Measurements from ENCODE around the gene TMEM271.
"Not testable (repeated sequence)": the region's sequence is repeated elsewhere in the genome, so short reads cannot be mapped to it uniquely, and the experiment has no call there.

TMEM271 gene

GRCh38 chr4:578451-579443 is 2.7 kb upstream of the TMEM271 start:
- DNase-seq, result no peak

DNA sequence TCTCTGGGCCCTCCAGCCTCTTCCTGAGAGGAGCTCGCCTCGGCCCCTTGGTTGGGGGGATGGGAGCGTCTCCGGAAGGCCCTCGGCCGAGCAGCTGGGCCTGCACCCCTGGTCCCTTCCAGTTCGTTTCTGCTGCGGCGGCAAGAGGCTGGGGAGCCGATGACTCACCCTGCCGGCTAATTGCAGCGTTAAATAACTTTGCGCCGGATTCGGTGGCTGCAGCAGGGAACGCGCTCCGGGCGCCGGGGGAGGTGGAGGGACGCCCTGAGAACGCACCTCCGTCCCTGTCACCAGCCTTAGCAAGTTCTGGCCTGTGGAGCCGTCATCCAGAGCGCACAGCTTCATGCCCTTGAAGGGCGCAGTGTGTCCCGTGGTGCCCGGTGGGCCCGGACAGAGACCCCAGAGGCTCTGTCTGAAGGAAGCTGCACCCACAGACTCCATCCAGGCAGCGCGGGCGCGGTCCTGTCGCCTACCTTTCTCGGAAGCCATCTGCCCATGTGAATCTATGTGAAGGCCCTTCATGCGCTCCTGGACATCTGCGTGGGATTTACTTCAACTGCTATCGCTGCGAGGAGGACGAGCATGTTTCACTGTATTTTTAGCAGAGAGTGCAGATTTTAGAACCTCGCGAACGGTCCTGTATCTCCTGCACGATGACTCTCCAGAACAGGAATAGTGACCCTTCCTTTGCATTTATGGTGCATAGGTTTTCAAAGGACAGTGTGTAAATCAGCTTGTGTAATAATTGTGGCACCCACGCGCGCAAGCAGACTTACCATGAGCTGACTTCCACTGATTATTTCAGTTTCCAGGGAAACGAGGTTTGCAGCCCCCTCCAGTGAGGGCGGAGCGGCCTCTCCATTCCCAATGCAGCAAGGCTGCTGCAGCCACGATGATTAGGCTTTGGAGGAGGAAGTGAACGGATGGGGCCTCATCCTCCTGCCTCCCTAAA is 1.7 kb upstream of the TMEM271 start:
- DNase-seq, result no peak

DNA sequence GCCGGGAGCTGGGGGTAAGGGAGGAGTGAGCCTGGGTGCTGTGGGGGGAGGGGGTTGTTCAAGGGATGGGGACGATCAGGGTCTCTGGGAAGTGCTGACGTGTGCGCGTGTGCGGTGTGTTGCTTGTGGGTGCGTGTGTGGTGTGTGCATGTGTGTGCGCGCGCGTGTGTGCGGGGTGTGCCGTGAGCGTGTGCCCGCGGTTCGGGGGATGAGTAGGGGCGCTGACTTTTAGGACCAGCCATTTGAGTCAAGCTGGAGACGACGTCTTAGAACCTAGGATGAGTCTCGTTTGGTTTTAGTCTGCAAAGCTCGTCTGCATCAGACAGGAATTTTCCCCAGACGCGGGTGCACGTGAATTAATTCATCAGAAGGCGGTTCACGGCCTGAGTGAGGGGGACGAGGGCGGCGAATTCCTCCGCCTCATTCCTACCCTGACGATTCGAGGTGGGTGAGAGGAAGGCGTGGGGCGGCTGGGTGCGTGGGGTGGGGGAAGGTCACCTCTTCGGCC is 950 bp upstream of the TMEM271 start:
- no peak for DNase-seq

DNA sequence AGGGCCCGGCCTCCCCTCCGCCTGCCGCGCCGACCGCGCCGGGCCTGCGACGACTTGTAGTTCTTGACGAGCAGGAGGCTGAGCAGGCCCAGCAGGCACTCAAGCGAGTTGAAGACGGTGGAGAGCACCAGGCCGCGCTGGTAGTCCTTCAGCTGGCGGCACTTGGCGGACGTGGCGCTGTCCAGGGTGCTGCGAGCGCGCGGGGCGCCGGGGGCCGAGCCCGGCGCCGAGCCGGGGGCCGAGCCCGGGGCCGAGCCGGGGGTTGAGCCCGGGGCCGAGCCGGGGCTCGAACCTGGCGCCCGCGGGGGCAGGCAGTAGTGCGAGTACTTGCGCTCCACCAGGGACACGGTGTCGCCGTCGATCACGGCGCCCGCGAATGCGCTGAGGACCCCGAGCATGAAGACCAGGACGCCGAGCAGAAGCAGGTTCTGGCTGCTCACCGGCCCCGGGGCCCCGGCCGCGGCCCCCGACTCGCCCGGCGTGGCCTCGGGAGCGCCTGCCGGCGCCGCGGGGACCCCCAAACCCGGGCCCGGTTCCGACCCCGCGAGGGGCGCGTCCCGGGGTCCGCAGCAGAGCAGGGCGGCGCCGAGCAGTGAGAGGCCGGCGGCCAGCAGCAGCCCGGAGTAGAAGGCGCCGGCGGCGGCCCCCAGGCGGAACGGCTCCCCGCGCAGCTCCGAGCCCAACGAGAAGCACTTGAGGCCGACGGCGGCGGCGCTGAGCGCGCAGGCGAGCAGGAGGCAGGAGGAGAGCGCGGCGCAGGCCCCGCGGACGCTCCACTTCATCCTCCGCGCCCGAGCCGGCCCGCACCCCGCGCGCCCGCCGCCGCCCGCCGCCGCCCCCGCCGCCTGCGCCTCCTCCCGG is 584 bp downstream of the TMEM271 start:
- DNase-seq, result no peak

GRCh38 chr4:574346-575161 is 1.5 kb downstream of the TMEM271 start:
- no peak for DNase-seq

DNA sequence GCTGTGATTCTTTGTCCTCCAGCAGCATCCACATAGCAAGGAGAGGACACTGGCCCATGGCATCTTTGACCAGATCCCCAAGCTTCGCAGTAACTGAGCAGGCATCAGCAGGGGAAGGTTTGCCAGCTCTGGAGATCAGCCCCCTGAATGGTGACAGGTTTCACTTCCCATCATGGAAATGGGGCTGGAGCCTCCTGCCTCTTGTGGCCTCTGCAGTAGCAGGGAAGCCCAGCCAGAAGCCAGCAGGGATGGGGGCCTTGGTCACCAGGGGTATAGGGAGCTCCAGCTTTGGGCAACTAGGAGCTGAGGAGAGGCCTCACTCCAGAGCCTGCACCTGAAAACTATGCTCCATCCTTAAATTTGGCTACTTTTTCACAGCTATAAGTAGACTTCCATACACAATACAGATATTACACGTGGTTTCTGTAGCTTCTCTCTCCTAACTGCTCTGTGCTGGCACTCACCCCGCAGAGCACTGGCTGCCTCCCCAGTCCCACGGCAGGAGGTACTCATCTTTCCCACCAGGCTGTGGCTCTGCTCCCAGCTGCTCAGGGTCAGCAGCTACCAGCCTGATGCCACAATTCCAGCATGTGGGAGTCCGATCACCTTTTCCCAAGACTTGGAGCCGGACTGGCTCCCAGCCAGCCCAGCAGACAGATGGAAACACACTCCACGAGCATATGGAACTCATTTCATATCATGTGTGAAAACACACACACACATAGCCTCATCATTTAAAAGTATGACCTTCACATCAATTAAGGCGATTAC is 2.8 kb downstream of the TMEM271 start:
- DNase-seq, result no peak

GRCh38 chr4:572594-572993 is 3.5 kb downstream of the TMEM271 start:
- no peak for DNase-seq

DNA sequence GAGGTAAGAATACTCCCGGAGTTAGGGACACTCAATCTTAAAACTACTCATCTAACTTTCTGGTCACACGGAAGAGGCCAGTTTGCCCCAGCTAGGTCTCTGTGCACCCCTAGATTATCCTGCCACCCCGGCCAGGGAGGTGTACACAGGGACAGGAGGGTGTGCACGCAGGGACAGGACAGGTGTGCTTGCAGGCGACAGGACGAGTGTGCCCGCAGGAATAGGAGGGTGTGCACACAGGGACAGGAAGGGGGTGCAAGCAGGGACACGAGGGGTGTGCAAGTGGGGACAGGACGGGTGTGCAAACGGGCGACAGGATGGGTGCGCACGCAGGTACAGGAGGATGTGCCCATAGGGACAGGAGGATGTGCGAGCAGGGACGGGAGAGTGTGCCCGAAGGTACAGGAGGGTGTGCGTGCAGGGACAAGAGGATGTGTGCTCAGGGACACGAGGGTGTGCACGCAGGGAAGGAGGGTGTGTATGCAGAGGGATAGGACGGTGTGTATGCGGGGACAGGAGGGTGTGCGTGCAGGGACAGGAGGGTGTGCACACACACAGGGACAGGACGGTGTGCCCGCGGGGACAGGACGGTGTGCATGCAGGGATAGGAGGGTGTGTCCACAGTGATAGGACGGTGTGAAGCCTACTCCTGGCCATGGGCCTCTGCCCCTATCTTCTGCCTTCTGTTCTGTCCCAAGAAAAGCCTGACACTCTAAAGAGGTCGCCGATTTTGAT is 4.1 kb downstream of the TMEM271 start:
- no peak for DNase-seq

DNA sequence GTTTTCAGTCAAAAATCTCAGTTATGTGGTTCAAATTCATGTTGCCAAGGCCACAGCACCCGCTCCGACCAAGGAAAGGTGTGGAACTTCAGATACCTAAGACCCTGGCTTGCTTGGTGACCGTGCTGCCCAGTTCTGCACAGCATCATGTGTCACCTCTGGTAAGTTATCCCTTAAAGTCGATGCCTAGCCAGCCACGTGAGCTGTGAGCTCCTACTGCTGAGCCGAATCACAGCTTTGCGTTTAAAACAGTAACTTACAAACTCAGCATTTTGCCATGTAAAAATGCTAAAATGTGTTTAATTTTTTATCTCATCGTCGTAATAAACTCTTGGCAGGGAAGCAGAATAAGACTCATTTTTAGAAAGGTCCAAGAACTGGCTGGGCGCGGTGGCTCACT is 5.3 kb downstream of the TMEM271 start:
- DNase-seq, result no peak

GRCh38 chr4:569958-570667 is 6.0 kb downstream of the TMEM271 start:
- no peak for DNase-seq

DNA sequence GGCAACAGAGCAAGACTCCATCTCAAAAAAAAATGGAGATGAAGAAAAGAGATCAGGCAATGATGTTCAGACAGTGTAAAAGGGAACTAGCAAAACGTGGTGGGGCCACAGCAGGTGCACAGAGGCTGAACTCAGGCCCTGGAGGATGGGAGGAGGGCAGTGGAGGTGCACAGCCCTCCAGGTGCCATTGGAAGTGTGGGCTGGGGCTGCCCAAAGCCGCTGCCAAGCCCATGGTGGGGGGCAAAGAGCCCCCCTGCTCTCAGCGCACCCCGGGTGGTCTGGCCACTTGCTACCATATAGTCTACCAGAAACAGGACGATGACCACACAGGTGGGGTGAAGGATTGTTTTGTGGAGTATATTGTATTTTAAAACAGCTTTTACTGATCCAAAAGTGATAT is 7.1 kb downstream of the TMEM271 start:
- DNase-seq, result no peak

DNA sequence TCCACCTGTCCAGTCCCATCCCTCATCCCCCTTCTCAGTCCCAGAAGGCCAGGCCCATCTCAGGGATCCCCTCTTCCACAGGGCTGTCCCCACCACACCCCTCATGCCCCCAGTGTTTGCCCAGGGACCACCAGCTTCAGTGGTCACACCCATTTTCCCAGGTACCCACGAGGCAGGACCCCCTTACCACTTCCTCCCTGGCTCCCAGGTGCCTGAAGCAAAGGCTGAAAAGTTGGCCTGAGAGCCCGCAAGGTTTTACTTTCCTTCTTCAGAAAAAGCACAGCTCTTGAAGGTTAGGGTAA is 7.8 kb downstream of the TMEM271 start:
- DNase-seq, result no peak

GRCh38 chr4:567457-568350 is 8.4 kb downstream of the TMEM271 start:
- DNase-seq, result no peak

GRCh38 chr4:566508-567295 is 9.4 kb downstream of the TMEM271 start:
- DNase-seq, result no peak

DNA sequence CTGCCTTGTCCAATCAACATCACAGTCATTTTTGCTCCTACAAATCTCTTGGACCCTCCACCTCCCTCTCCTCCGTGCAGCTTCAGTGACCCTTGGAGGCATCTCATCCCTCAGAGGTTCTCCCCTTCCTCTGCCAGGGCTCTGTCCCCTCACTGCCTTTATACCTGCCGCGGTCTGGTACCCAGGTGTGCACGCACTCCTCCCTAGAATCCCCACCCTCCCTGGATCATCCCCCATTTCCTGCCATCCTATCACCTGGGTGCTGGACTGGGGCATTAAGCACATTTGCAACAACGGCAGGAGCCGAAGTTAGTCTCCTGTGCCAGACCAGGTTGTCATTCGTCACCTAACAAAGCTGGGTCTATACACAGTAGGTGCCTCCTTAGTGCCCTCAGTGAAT is 10.1 kb downstream of the TMEM271 start:
- DNase-seq, result no peak

DNA sequence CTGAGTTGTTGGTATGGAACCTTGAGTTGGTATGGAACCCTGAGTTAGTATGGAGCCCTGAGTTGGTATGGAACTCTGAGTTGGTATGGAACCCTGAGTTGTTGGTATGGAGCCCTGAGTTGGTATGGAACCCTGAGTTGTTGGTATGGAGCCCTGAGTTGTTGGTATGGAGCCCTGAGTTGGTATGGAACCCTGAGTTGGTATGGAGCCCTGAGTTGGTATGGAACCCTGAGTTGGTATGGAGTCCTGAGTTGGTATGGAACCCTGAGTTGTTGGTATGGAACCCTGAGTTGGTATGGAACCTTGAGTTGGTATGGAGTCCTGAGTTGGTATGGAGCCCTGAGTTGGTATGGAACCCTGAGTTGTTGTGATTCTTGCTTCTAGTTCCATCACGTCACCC is 10.5 kb downstream of the TMEM271 start:
- DNase-seq, result not testable (repeated sequence)

- DNase-seq, result not testable (repeated sequence)
Measured at GRCh38 chr4:562458-562857, 13.6 kb downstream of the TMEM271 start.

GRCh38 chr4:561426-561825 is 14.7 kb downstream of the TMEM271 start:
- DNase-seq, result no peak
